T-helper 1 cell treated with Interleukin-12 subunit alpha and Interleukin-12 subunit beta and Interleukin-4 antibody, amounts not matched to agents 30 ng/mL and 1 ng/mL, for 36 hours (primary cell): ENCODE results near the gene SPRR2G. TPM values are rescaled to one million over a fixed set of nuclear protein-coding genes. Genes with fewer than 3 reads are reported as not detected.
"Not testable (repeated sequence)": the region's sequence is repeated elsewhere in the genome, so short reads cannot be mapped to it uniquely, and the experiment has no call there.

ENCODE experiments used
- intact Hi-C: fragments of 100-400 bp; cut with micrococcal nuclease; formaldehyde crosslinking; loops from one replicate; pipeline ENCODE4 v1.15.1; 2024
- total RNA-seq: library from RNA; stranded (reverse); gene quantifications from 2 replicates; pipeline ENCODE4 v1.2.3, GENCODE V29; 2022

Gene SPRR2G
- total RNA-seq, 1 donor from 2014 or later = not detected

GRCh38 chr1:153115264-153115663, 35.4 kb downstream of the SPRR2G start:
- intact Hi-C loops = not testable (repeated sequence)

- intact Hi-C loops = no loop called here
These were observed 37.3 kb downstream of the SPRR2G start, which contains the start of gene SPRR2F for GRCh38 chr1:153113416-153113815. SPRR2F (minus strand) TSS chr1:153113516; CDS start chr1:153112733, 783 bp downstream.

- intact Hi-C loops = not testable (repeated sequence)
These were observed 38.2 kb downstream of the SPRR2G start for GRCh38 chr1:153112454-153112853.

DNA sequence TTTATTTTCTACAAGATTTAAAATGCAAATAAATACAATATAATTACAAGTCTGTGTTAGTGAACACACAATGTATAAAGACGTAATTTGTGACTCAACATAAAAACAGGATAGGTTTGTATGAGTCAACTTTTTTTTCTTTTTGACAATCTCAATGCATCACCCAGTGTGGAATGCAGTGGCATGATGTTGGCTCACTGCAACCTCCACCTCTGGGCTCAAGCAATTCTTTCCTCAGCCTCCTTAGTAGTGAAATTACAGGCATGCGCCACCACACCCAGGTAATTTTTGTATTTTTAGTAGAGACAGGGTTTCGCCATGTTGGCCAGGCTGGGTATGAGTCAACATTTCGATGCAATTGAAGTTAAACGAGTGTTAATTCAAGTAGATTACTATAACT, 50.4 kb downstream of the SPRR2G start:
- intact Hi-C loops = no loop called here

Other genes with a start within 250 kb of the SPRR2G start
- not detected in 2 replicates for gene IVL, start 242.3 kb downstream of the SPRR2G start, total RNA-seq
- gene SPRR5, start 203.7 kb downstream of the SPRR2G start, total RNA-seq = not detected in 2 replicates
- not detected in 2 replicates for gene SPRR4, start 180.2 kb downstream of the SPRR2G start, total RNA-seq
- gene SPRR1A, start 166.8 kb downstream of the SPRR2G start, total RNA-seq = not detected in 2 replicates
- not detected in 2 replicates for gene SPRR3, start 149.1 kb downstream of the SPRR2G start, total RNA-seq
- gene SPRR1B, start 119.7 kb downstream of the SPRR2G start, total RNA-seq = not detected in 2 replicates
- gene SPRR2D, start 109.8 kb downstream of the SPRR2G start, total RNA-seq = not detected in 2 replicates
- gene SPRR2A, start 93.4 kb downstream of the SPRR2G start, total RNA-seq = not detected in 2 replicates
- gene SPRR2B, start 79.3 kb downstream of the SPRR2G start, total RNA-seq = not detected in 2 replicates
- gene SPRR2E, start 56.4 kb downstream of the SPRR2G start, total RNA-seq = not detected in 2 replicates
- gene SPRR2F, start 37.4 kb downstream of the SPRR2G start, total RNA-seq = not detected in 2 replicates
- gene LELP1, start 52.5 kb upstream of the SPRR2G start, total RNA-seq = not detected in 2 replicates
- not detected in 2 replicates for gene PRR9, start 66.7 kb upstream of the SPRR2G start, total RNA-seq
- not detected in 2 replicates for gene LORICRIN, start 108.8 kb upstream of the SPRR2G start, total RNA-seq
- gene PGLYRP3, start 162.1 kb upstream of the SPRR2G start, total RNA-seq = not detected in 2 replicates
- gene PGLYRP4, start 198.0 kb upstream of the SPRR2G start, total RNA-seq = not detected in 2 replicates
- 2.4 and 3.9 TPM in 2 replicates for gene S100A9, start 207.0 kb upstream of the SPRR2G start, total RNA-seq
- not detected in 2 replicates for gene S100A12, start 224.7 kb upstream of the SPRR2G start, total RNA-seq
- gene S100A8, start 240.2 kb upstream of the SPRR2G start, total RNA-seq = not detected in 2 replicates